Thyroid gland (tissue), 4 donors: ENCODE measurements around the gene RASA3.

Experiments used
- CTCF ChIP-seq, 6 experiments: fragments of 200-600 bp in 3 of 6; fragments of 450-650 bp in 3 of 6; sonication (generic) in 3 of 6; IDR thresholded peaks; one replicate each; pipeline ENCODE4 v1.5.1; 2016 to 2019; ENCODE audit warnings: antibody characterized with exemption in 6 of 6, mild to moderate bottlenecking in 2 of 6, inconsistent platforms in 1 of 6, moderate library complexity in 1 of 6
- POLR2A ChIP-seq, 2 donors: fragments of 450-650 bp; IDR thresholded peaks; one replicate each; pipeline ENCODE4 v1.6.1; 2017; ENCODE audit warnings: antibody characterized with exemption in 2 of 2, mild to moderate bottlenecking in 2 of 2, moderate library complexity in 1 of 2

DNA sequence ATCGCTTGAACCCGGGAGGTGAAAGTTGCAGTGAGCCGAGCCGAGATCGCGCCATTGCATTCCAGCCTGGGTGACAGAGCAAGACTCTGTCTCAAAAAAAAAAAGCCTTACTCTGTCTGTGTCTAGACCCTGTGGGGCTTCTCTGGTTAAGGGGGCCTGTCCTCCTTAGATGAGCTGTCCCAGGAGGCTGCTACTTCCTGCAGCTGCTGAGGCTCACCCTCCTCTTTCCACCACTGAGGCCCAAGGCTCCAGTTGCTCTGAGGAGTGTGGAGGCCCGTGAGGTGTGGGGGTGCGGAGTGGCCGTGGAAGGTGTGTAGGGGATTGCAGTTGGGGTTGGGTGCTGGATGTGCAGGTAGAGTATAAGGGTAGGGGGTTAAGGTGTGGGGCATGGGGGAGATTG, 22.1 kb upstream of the RASA3 start:
- TF ChIP-seq CTCF (IDR thresholded peaks at IDR 0.05) (no peak), POLR2A (IDR thresholded peaks at IDR 0.05) (no peak)
